ENCODE measurements around the gene RGS6.

RGS6 gene

DNA sequence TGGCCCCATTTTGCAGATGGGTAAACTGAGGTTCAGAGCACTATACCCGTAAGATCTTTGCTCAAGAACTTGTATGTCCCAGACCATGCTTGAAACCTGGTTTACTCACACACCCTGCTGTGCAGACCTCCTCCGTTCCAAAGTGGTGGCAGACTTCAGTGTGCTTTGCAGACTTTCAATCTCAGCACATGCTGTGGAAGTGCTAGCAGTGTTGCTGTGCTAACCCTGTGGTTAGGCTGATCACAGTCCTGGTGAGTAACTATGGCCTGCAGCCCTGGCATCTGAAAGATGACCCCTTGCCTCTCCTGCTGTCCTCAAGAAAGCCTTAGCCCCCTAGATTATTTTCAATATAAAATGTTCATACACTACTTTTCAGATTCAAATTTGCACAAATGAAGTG lies 511.0 kb downstream of the RGS6 start:
- H3K4me2 ChIP-seq (ENCODE audit: low read length) = peak overlapping the region; percentile 99
- H3K27me3 ChIP-seq (ENCODE audit: control insufficient read depth, low read length) = no peaks in the 10 kb centered on the region
- no peaks in the 10 kb centered on the region for H3K9me2 ChIP-seq (replicated peaks; ENCODE audit: control insufficient read depth, low read length)

DNA sequence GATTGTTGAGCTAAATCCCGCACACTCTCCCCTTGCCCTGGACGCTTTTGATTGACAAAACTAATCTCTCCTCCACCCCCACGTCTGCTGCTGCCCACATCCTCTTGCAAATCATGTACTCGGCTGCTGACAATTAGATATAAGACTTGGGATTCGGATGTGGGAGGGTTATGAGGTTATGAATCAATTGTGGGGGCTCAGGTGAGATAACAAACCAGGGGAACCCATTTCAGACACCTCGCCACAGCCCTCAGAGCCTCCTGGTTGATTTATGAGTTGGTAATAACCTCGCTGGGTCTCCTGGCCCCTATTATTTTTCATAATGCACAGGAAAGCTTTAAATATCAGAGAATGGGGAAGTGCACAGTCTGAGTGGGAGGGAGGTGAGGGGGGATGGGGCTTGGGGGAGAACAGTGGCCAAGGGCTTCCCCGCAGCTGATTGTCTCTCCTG lies 511.8 kb downstream of the RGS6 start:
- H3F3A ChIP-seq (ENCODE audit: control insufficient read depth, insufficient read depth) = no peaks in the 10 kb centered on the region
- H3K4me2 ChIP-seq (ENCODE audit: low read length) = peak overlapping the region; percentile 99
- H3K36me3 ChIP-seq (ENCODE audit: control insufficient read depth, low read length) = no peaks in the 10 kb centered on the region
- peaks cover 30% of the 10 kb centered on the region for H3K4me1 ChIP-seq (ENCODE audit: control insufficient read depth, low read length)
- no peaks in the 10 kb centered on the region for H3K9me2 ChIP-seq (replicated peaks; ENCODE audit: control insufficient read depth, low read length)
- peak overlapping the region; percentile 73 for H3K27ac ChIP-seq (ENCODE audit: low read depth, low read length)
- H3K79me2 ChIP-seq (ENCODE audit: control insufficient read depth, low read length) = no peaks in the 10 kb centered on the region
- H3K9me3 ChIP-seq (ENCODE audit: control insufficient read depth, insufficient read depth, low read length) = no peaks in the 10 kb centered on the region
- no peaks in the 10 kb centered on the region for H3K27me3 ChIP-seq (ENCODE audit: control insufficient read depth, low read length)
- H3K4me3 ChIP-seq (ENCODE audit: low read length) = peak overlapping the region; percentile 72
- H4K20me1 ChIP-seq (ENCODE audit: control insufficient read depth, insufficient read depth, low read depth, low read length) = no peaks in the 10 kb centered on the region
- TF ChIP-seq, protein P1, sequence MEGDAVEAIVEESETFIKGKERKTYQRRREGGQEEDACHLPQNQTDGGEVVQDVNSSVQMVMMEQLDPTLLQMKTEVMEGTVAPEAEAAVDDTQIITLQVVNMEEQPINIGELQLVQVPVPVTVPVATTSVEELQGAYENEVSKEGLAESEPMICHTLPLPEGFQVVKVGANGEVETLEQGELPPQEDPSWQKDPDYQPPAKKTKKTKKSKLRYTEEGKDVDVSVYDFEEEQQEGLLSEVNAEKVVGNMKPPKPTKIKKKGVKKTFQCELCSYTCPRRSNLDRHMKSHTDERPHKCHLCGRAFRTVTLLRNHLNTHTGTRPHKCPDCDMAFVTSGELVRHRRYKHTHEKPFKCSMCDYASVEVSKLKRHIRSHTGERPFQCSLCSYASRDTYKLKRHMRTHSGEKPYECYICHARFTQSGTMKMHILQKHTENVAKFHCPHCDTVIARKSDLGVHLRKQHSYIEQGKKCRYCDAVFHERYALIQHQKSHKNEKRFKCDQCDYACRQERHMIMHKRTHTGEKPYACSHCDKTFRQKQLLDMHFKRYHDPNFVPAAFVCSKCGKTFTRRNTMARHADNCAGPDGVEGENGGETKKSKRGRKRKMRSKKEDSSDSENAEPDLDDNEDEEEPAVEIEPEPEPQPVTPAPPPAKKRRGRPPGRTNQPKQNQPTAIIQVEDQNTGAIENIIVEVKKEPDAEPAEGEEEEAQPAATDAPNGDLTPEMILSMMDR (IDR thresholded peaks at IDR 0.05; ENCODE audit: low read depth, low read length, poor library complexity, severe bottlenecking) = no peak
- no peak for TF ChIP-seq EZH2phosphoT487 (IDR thresholded peaks at IDR 0.05; ENCODE audit: borderline replicate concordance, low read length)

More for the DNA sequence above, 511.0 kb downstream of the RGS6 start:
- Histone ChIP-seq H3F3A (ENCODE audit: control insufficient read depth, insufficient read depth) (no peaks in the 10 kb centered on the region), H3K4me3 (ENCODE audit: low read length) (peak overlapping the region; percentile 72), H3K4me1 (ENCODE audit: control insufficient read depth, low read length) (peaks cover 30% of the 10 kb centered on the region), H3K27ac (ENCODE audit: low read depth, low read length) (peak overlapping the region; percentile 73), H4K20me1 (ENCODE audit: control insufficient read depth, insufficient read depth, low read depth, low read length) (no peaks in the 10 kb centered on the region), H3K36me3 (ENCODE audit: control insufficient read depth, low read length) (no peaks in the 10 kb centered on the region), H3K9me3 (ENCODE audit: control insufficient read depth, insufficient read depth, low read length) (no peaks in the 10 kb centered on the region), H3K79me2 (ENCODE audit: control insufficient read depth, low read length) (no peaks in the 10 kb centered on the region)
- TF ChIP-seq, protein P1 (IDR thresholded peaks at IDR 0.05; ENCODE audit: low read depth, low read length, poor library complexity, severe bottlenecking) = no peak
- no peak for TF ChIP-seq EZH2phosphoT487 (IDR thresholded peaks at IDR 0.05; ENCODE audit: borderline replicate concordance, low read length)

DNA sequence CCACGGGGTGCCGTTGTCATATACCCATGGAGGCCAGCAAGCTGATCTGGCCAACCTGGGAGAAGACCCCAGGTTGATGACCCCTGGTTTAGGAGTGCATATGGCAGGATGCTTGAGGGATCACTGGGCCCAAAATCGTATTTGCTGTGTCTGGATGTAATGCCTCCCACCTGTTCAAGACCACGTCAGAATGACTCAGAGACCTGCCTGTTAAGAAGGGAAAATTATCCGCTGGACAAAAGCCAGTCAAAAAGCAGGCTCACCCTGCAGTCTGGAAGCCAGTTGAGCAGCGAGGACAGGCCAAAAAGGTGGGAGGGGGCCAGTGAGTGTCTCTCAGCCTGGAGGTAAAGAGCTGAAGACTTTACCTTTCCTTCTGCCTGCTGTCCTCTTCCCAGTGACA lies 512.5 kb downstream of the RGS6 start:
- Histone ChIP-seq H3K27me3 (ENCODE audit: control insufficient read depth, low read length) (no peaks in the 10 kb centered on the region), H3K4me2 (ENCODE audit: low read length) (peak overlapping the region; percentile 99)

More for the DNA sequence above, 512.5 kb downstream of the RGS6 start:
- no peaks in the 10 kb centered on the region for H4K20me1 ChIP-seq (ENCODE audit: control insufficient read depth, insufficient read depth, low read depth, low read length)
- H3K27ac ChIP-seq (ENCODE audit: low read depth, low read length) = peak overlapping the region; percentile 73
- H3K4me3 ChIP-seq (ENCODE audit: low read length) = peak overlapping the region; percentile 72
- TF ChIP-seq, protein P1 (IDR thresholded peaks at IDR 0.05; ENCODE audit: low read depth, low read length, poor library complexity, severe bottlenecking) = no peak
- TF ChIP-seq EZH2phosphoT487 (IDR thresholded peaks at IDR 0.05; ENCODE audit: borderline replicate concordance, low read length) = no peak
- H3F3A ChIP-seq (ENCODE audit: control insufficient read depth, insufficient read depth) = no peaks in the 10 kb centered on the region
- no peaks in the 10 kb centered on the region for H3K79me2 ChIP-seq (ENCODE audit: control insufficient read depth, low read length)
- H3K9me2 ChIP-seq (replicated peaks; ENCODE audit: control insufficient read depth, low read length) = no peaks in the 10 kb centered on the region
- H3K9me3 ChIP-seq (ENCODE audit: control insufficient read depth, insufficient read depth, low read length) = no peaks in the 10 kb centered on the region
- H3K4me1 ChIP-seq (ENCODE audit: control insufficient read depth, low read length) = peaks cover 26% of the 10 kb centered on the region
- no peaks in the 10 kb centered on the region for H3K36me3 ChIP-seq (ENCODE audit: control insufficient read depth, low read length)

Measured in DOHH2 (cell line).